ENCODE results near the gene MCEE.
"Not testable (repeated sequence)": the region's sequence is repeated elsewhere in the genome, so short reads cannot be mapped to it uniquely, and the experiment has no call there.

MCEE gene

GRCh38 chr2:71130152-71130904, at the start of gene MCEE, which contains the start of gene MPHOSPH10:
TSS of gene MCEE (minus strand) at chr2:71130229. CDS start at chr2:71130219, 10 bp downstream.
TSS of gene MPHOSPH10 (plus strand) at chr2:71130634. CDS start at chr2:71130666, 32 bp downstream.
- DNase-seq, result peak; percentile 79 to 86

- DNase-seq, result not testable (repeated sequence)
Measured at GRCh38 chr2:71178836-71179235, 48.8 kb upstream of the MCEE start.

GRCh38 chr2:71174207-71174606, 44.2 kb upstream of the MCEE start:
- no peak for DNase-seq

- no peak for DNase-seq
Measured at GRCh38 chr2:71173096-71173495, 43.1 kb upstream of the MCEE start.

GRCh38 chr2:71166812-71167211, 36.8 kb upstream of the MCEE start:
- DNase-seq, result no peak

- peak in 1 of 2 experiments; percentile 10 for DNase-seq
Measured at GRCh38 chr2:71157124-71157793, 27.2 kb upstream of the MCEE start.

- DNase-seq, result peak in 1 of 2 experiments; percentile 11
Measured at GRCh38 chr2:71156573-71156972, 26.5 kb upstream of the MCEE start.

GRCh38 chr2:71155846-71156245, 25.8 kb upstream of the MCEE start:
- DNase-seq, result no peak

- DNase-seq, result peak in 1 of 2 experiments; percentile 59
Measured at GRCh38 chr2:71154798-71155197, 24.8 kb upstream of the MCEE start.

GRCh38 chr2:71154279-71154678, 24.2 kb upstream of the MCEE start:
- DNase-seq, result no peak

- peak; percentile 37 to 41 for DNase-seq
Measured at GRCh38 chr2:71153585-71154224, 23.7 kb upstream of the MCEE start.

- DNase-seq, result no peak
Measured at GRCh38 chr2:71151620-71152019, 21.6 kb upstream of the MCEE start.

GRCh38 chr2:71150082-71150816, 20.2 kb upstream of the MCEE start:
- no peak for DNase-seq

- DNase-seq, result no peak
Measured at GRCh38 chr2:71148506-71149063, 18.6 kb upstream of the MCEE start.

- DNase-seq, result no peak
Measured at GRCh38 chr2:71143782-71144181, 13.8 kb upstream of the MCEE start.

GRCh38 chr2:71136174-71136573, 6.1 kb upstream of the MCEE start:
- no peak for DNase-seq

GRCh38 chr2:71133603-71134002, 3.6 kb upstream of the MCEE start:
- DNase-seq, result no peak

GRCh38 chr2:71131387-71132166, 1.5 kb upstream of the MCEE start:
- DNase-seq, result not testable (repeated sequence)

GRCh38 chr2:71130905-71131244, 846 bp upstream of the MCEE start:
- DNase-seq, result no peak

GRCh38 chr2:71129902-71130151, 202 bp downstream of the MCEE start:
- peak in 1 of 2 experiments; percentile 70 for DNase-seq

GRCh38 chr2:71129114-71129901, 721 bp downstream of the MCEE start:
- no peak for DNase-seq

Measured in SHP77 (cell line).